ENCODE results near the gene NPTX2. TPM values are rescaled to one million over a fixed set of nuclear protein-coding genes. Genes with fewer than 3 reads are reported as not detected.

Gene NPTX2
- total RNA-seq, 1 donor from 2014 or later, result 2.1 TPM

- no peak overlapping the region for H3K27ac ChIP-seq
- no peak for TF ChIP-seq CTCF (IDR thresholded peaks at IDR 0.05)
- H3K9me3 ChIP-seq, result no peaks in the 10 kb centered on the region
- no peak for DNase-seq
- no peak overlapping the region for H3K4me3 ChIP-seq
- ATAC-seq, result no peak
- no peaks in the 10 kb centered on the region for H3K4me1 ChIP-seq
- no peaks in the 10 kb centered on the region for H3K36me3 ChIP-seq
- intact Hi-C loops (cut with DNase I), result no loop called here
- no peaks in the 10 kb centered on the region for H3K27me3 ChIP-seq
These were observed 34.7 kb downstream of the NPTX2 start for GRCh38 chr7:98651760-98652159.

GRCh38 chr7:98653601-98654310 is 36.7 kb downstream of the NPTX2 start:
- H3K36me3 ChIP-seq, result no peaks in the 10 kb centered on the region
- DNase-seq, result no peak
- ATAC-seq, result no peak
- no peak for TF ChIP-seq CTCF (IDR thresholded peaks at IDR 0.05)
- no peaks in the 10 kb centered on the region for H3K27me3 ChIP-seq
- no peaks in the 10 kb centered on the region for H3K9me3 ChIP-seq
- no peaks in the 10 kb centered on the region for H3K4me1 ChIP-seq
- no peak overlapping the region for H3K27ac ChIP-seq
- intact Hi-C loops (cut with DNase I), result no loop called here
- no peak overlapping the region for H3K4me3 ChIP-seq

- intact Hi-C loops (cut with DNase I), result no loop called here
These were observed 37.6 kb downstream of the NPTX2 start for GRCh38 chr7:98654524-98655272.

GRCh38 chr7:98655611-98656010 is 38.5 kb downstream of the NPTX2 start:
- no peak overlapping the region for H3K4me3 ChIP-seq
- H3K27ac ChIP-seq, result no peak overlapping the region
- ATAC-seq (no peak), DNase-seq (peak; percentile 26)
- H3K36me3 ChIP-seq, result no peaks in the 10 kb centered on the region
- no peaks in the 10 kb centered on the region for H3K4me1 ChIP-seq
- no peak for TF ChIP-seq CTCF (IDR thresholded peaks at IDR 0.05)
- no peaks in the 10 kb centered on the region for H3K27me3 ChIP-seq
- intact Hi-C loops (cut with DNase I), result no loop called here
- H3K9me3 ChIP-seq, result no peaks in the 10 kb centered on the region

More at GRCh38 chr7:98654524-98655272, 37.6 kb downstream of the NPTX2 start:
- no peak overlapping the region for H3K4me3 ChIP-seq
- no peaks in the 10 kb centered on the region for H3K36me3 ChIP-seq
- H3K27me3 ChIP-seq, result no peaks in the 10 kb centered on the region
- TF ChIP-seq CTCF (IDR thresholded peaks at IDR 0.05), result no peak
- DNase-seq (no peak), ATAC-seq (no peak)
- no peaks in the 10 kb centered on the region for H3K4me1 ChIP-seq
- no peaks in the 10 kb centered on the region for H3K9me3 ChIP-seq
- no peak overlapping the region for H3K27ac ChIP-seq

GRCh38 chr7:98656899-98657298 is 39.8 kb downstream of the NPTX2 start:
- ATAC-seq (no peak), DNase-seq (no peak)
- no peak for TF ChIP-seq CTCF (IDR thresholded peaks at IDR 0.05)
- intact Hi-C loops (cut with DNase I), result no loop called here
- Histone ChIP-seq H3K27me3 (no peaks in the 10 kb centered on the region), H3K27ac (no peak overlapping the region), H3K4me1 (no peaks in the 10 kb centered on the region), H3K4me3 (no peak overlapping the region), H3K36me3 (no peaks in the 10 kb centered on the region), H3K9me3 (no peaks in the 10 kb centered on the region)

Measured in upper lobe of right lung (tissue), 1 donor.